Renal cortical epithelial cell (primary cell): ENCODE measurements around the gene CXCR4. TPM values are rescaled to one million over a fixed set of nuclear protein-coding genes. Genes with fewer than 3 reads are reported as not detected.
"Not testable (repeated sequence)": the region's sequence is repeated elsewhere in the genome, so short reads cannot be mapped to it uniquely, and the experiment has no call there.

Source experiments
- DNase-seq: peaks from one replicate; pipeline ENCODE4 v3.0.0-alpha.2; 2011; ENCODE audit warnings: low read depth
- total RNA-seq: library from RNA; depleted of rRNA; stranded (reverse); fragments of >200 nt; gene quantifications from 2 replicates; pipeline ENCODE4 v1.2.3, GENCODE V29; 2014

The CXCR4 gene
- total RNA-seq, 1 donor from 2014 or later = 1.6 TPM

GRCh38 chr2:136115183-136115761 lies 2.7 kb downstream of the CXCR4 start:
- no peak for DNase-seq

GRCh38 chr2:136114382-136114781 lies 3.6 kb downstream of the CXCR4 start:
- DNase-seq = no peak

GRCh38 chr2:136113209-136113971 lies 4.6 kb downstream of the CXCR4 start:
- DNase-seq = no peak

GRCh38 chr2:136112317-136113208 lies 5.4 kb downstream of the CXCR4 start:
- DNase-seq = no peak

- peak; percentile 41 for DNase-seq
Measured at GRCh38 chr2:136111711-136112110, 6.2 kb downstream of the CXCR4 start.

GRCh38 chr2:136110526-136110925 lies 7.4 kb downstream of the CXCR4 start:
- DNase-seq = no peak

GRCh38 chr2:136108463-136108862 lies 9.5 kb downstream of the CXCR4 start:
- no peak for DNase-seq

- peak; percentile 11 for DNase-seq
Measured at GRCh38 chr2:136107051-136108033, 10.6 kb downstream of the CXCR4 start.

- no peak for DNase-seq
Measured at GRCh38 chr2:136106505-136106904, 11.4 kb downstream of the CXCR4 start.

- no peak for DNase-seq
Measured at GRCh38 chr2:136104977-136105376, 13.0 kb downstream of the CXCR4 start.

GRCh38 chr2:136101042-136101441 lies 16.9 kb downstream of the CXCR4 start:
- DNase-seq = no peak

GRCh38 chr2:136098441-136098840 lies 19.5 kb downstream of the CXCR4 start:
- no peak for DNase-seq

GRCh38 chr2:136093583-136093982 lies 24.4 kb downstream of the CXCR4 start:
- no peak for DNase-seq

GRCh38 chr2:136091899-136092298 lies 26.1 kb downstream of the CXCR4 start:
- no peak for DNase-seq

GRCh38 chr2:136087901-136088460 lies 30.0 kb downstream of the CXCR4 start:
- not testable (repeated sequence) for DNase-seq

- no peak for DNase-seq
Measured at GRCh38 chr2:136086253-136087016, 31.5 kb downstream of the CXCR4 start.

GRCh38 chr2:136085453-136086209 lies 32.3 kb downstream of the CXCR4 start:
- no peak for DNase-seq

GRCh38 chr2:136081582-136082210 lies 36.3 kb downstream of the CXCR4 start:
- no peak for DNase-seq

GRCh38 chr2:136080114-136080513 lies 37.8 kb downstream of the CXCR4 start:
- no peak for DNase-seq
